Gastroesophageal sphincter (tissue), 3 donors: ENCODE data around the gene SRRM1.

Experiments
- CTCF ChIP-seq, 4 experiments: fragments of 200-600 bp in 2 of 4; fragments of 450-650 bp in 2 of 4; sonication (generic) in 1 of 4; IDR thresholded peaks; one replicate each; pipeline ENCODE4 v1.5.1; 2017 to 2019; ENCODE audit warnings: antibody characterized with exemption in 4 of 4, mild to moderate bottlenecking in 2 of 4, moderate library complexity in 2 of 4
- POLR2A ChIP-seq, 2 donors: fragments of 450-650 bp; IDR thresholded peaks; one replicate each; pipeline ENCODE4 v1.6.1; 2017; ENCODE audit warnings: antibody characterized with exemption in 2 of 2, mild to moderate bottlenecking in 2 of 2, moderate library complexity in 1 of 2
- POLR2AphosphoS5 ChIP-seq: sonication (generic); formaldehyde crosslinking; IDR thresholded peaks from one replicate; pipeline ENCODE4 v1.6.1; 2017; ENCODE audit warnings: antibody characterized with exemption

GRCh38 chr1:24619376-24619775 is 23.7 kb upstream of the SRRM1 start:
- no peak for TF ChIP-seq CTCF (IDR thresholded peaks at IDR 0.05)
- TF ChIP-seq POLR2AphosphoS5, result no peak
- TF ChIP-seq POLR2A (IDR thresholded peaks at IDR 0.05), result no peak
